Esophagus muscularis mucosa (tissue), 4 donors: ENCODE results near the gene MAP2.

Experiments used
- EP300 ChIP-seq: sonication (generic); formaldehyde crosslinking; IDR thresholded peaks from one replicate; pipeline ENCODE4 v1.6.1; 2017; ENCODE audit warnings: antibody characterized with exemption
- POLR2AphosphoS5 ChIP-seq, 2 donors: sonication (generic); formaldehyde crosslinking; IDR thresholded peaks; one replicate each; pipeline ENCODE4 v1.6.1; 2017; ENCODE audit warnings: antibody characterized with exemption in 2 of 2
- TF ChIP-seq, protein P1 (sequence below), 3 experiments: fragments of 200-600 bp in 2 of 3; fragments of 450-650 bp in 1 of 3; sonication (generic) in 2 of 3; IDR thresholded peaks; one replicate each; pipeline ENCODE4 v1.5.1; 2017 to 2019; ENCODE audit warnings: antibody characterized with exemption in 3 of 3, mild to moderate bottlenecking in 2 of 3, moderate library complexity in 1 of 3

DNA sequence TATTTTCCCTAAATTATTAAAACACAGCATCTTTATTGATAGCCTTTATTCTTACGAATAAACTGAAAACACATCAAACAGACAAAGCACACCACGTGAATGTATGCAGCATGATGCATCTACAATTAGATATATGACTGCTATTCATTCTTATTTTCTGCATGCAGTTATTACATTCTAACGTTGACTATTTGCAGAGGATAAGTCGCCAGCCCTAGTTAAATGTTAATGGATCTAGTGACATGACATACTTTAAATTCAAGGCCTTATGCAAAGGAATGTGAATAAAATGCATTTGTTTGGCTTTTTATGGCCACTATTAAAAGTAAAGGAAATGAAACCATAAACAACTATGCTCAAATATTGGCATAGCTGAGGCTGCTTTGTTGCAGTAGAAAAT lies 172.4 kb downstream of the MAP2 start:
- TF ChIP-seq EP300, result no peak
- TF ChIP-seq, protein P1, sequence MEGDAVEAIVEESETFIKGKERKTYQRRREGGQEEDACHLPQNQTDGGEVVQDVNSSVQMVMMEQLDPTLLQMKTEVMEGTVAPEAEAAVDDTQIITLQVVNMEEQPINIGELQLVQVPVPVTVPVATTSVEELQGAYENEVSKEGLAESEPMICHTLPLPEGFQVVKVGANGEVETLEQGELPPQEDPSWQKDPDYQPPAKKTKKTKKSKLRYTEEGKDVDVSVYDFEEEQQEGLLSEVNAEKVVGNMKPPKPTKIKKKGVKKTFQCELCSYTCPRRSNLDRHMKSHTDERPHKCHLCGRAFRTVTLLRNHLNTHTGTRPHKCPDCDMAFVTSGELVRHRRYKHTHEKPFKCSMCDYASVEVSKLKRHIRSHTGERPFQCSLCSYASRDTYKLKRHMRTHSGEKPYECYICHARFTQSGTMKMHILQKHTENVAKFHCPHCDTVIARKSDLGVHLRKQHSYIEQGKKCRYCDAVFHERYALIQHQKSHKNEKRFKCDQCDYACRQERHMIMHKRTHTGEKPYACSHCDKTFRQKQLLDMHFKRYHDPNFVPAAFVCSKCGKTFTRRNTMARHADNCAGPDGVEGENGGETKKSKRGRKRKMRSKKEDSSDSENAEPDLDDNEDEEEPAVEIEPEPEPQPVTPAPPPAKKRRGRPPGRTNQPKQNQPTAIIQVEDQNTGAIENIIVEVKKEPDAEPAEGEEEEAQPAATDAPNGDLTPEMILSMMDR (IDR thresholded peaks at IDR 0.05), result no peak
- TF ChIP-seq POLR2AphosphoS5 (IDR thresholded peaks at IDR 0.05), result no peak
